SK-N-SH treated with all-trans-retinoic acid at 6 μM for 48 hours (cell line): Measurements from ENCODE around the gene L1TD1.

Experiments
- CREB5 ChIP-seq: fragments of 250-450 bp; sonication (Bioruptor Pico); IDR thresholded peaks from 2 replicates; pipeline ENCODE4 v1.5.1; 2020; ENCODE audit warnings: low read depth, mild to moderate bottlenecking, moderate library complexity
- PATZ1 ChIP-seq: fragments of 250-450 bp; sonication (Bioruptor Pico); IDR thresholded peaks from 2 replicates; pipeline ENCODE4 v1.8.0; 2020; ENCODE audit warnings: mild to moderate bottlenecking, moderate library complexity, borderline replicate concordance
- RARB ChIP-seq: fragments of 250-450 bp; sonication (Bioruptor Pico); IDR thresholded peaks from 2 replicates; pipeline ENCODE4 v1.8.0; 2021; ENCODE audit warnings: mild to moderate bottlenecking, moderate library complexity
- ZFP3 ChIP-seq: fragments of 250-450 bp; sonication (Bioruptor Pico); IDR thresholded peaks from 2 replicates; pipeline ENCODE4 v1.5.0; 2020; ENCODE audit warnings: mild to moderate bottlenecking, moderate library complexity

GRCh38 chr1:62198781-62199125 lies 4.1 kb downstream of the L1TD1 start:
- TF ChIP-seq CREB5 (no peak), ZFP3 (CRISPR knock-in tag) (no peak), PATZ1 (CRISPR knock-in tag) (no peak), RARB (CRISPR knock-in tag) (no peak)
